Measurements from ENCODE around the gene TBL1X. TPM values are rescaled to one million over a fixed set of nuclear protein-coding genes. Genes with fewer than 3 reads are reported as not detected.

Gene TBL1X
- total and polyA plus RNA-seq, 2 experiments from 2014 or later, result 21.8 to 29.9 TPM

GRCh38 chrX:9562851-9563250 is 98.0 kb downstream of the TBL1X start:
- no peak for TF ChIP-seq CTCF (IDR thresholded peaks at IDR 0.05; ENCODE audit: low read depth, low read length)
- Histone ChIP-seq H3K4me1 (ENCODE audit: low read depth) (no peaks in the 10 kb centered on the region), H3K9me3 (ENCODE audit: low read depth) (no peaks in the 10 kb centered on the region), H3K36me3 (no peaks in the 10 kb centered on the region), H3K27me3 (no peaks in the 10 kb centered on the region), H3K4me3 (no peak overlapping the region), H3K27ac (no peak overlapping the region)
- peak; percentile 12 to 89 for DNase-seq (ENCODE audit: low read depth in 1 of 2, low spot score in 1 of 2)

- no peaks in the 10 kb centered on the region for H3K36me3 ChIP-seq
- H3K9me3 ChIP-seq (ENCODE audit: low read depth), result no peaks in the 10 kb centered on the region
- DNase-seq (ENCODE audit: low read depth in 1 of 2, low spot score in 1 of 2), result peak in 1 of 2 donors; percentile 82
- no peak for TF ChIP-seq CTCF (IDR thresholded peaks at IDR 0.05; ENCODE audit: low read depth, low read length)
- H3K4me1 ChIP-seq (ENCODE audit: low read depth), result no peaks in the 10 kb centered on the region
- no peak overlapping the region for H3K27ac ChIP-seq
- H3K27me3 ChIP-seq, result no peaks in the 10 kb centered on the region
- H3K4me3 ChIP-seq, result no peak overlapping the region
These were observed 101.3 kb downstream of the TBL1X start for GRCh38 chrX:9566150-9566621.

- H3K9me3 ChIP-seq (ENCODE audit: low read depth), result no peaks in the 10 kb centered on the region
- H3K4me1 ChIP-seq (ENCODE audit: low read depth), result no peaks in the 10 kb centered on the region
- no peak overlapping the region for H3K4me3 ChIP-seq
- H3K27ac ChIP-seq, result no peak overlapping the region
- H3K36me3 ChIP-seq, result no peaks in the 10 kb centered on the region
- TF ChIP-seq CTCF (IDR thresholded peaks at IDR 0.05; ENCODE audit: low read depth, low read length), result no peak
- peak in 1 of 2 donors; percentile 71 for DNase-seq (ENCODE audit: low read depth in 1 of 2, low spot score in 1 of 2)
- no peaks in the 10 kb centered on the region for H3K27me3 ChIP-seq
These were observed 105.0 kb downstream of the TBL1X start for GRCh38 chrX:9569876-9570301.

- no peaks in the 10 kb centered on the region for H3K27me3 ChIP-seq
- TF ChIP-seq CTCF (IDR thresholded peaks at IDR 0.05; ENCODE audit: low read depth, low read length), result no peak
- H3K4me1 ChIP-seq (ENCODE audit: low read depth), result no peaks in the 10 kb centered on the region
- no peaks in the 10 kb centered on the region for H3K36me3 ChIP-seq
- no peak for DNase-seq (ENCODE audit: low read depth in 1 of 2, low spot score in 1 of 2)
- no peaks in the 10 kb centered on the region for H3K9me3 ChIP-seq (ENCODE audit: low read depth)
- H3K4me3 ChIP-seq, result no peak overlapping the region
- no peak overlapping the region for H3K27ac ChIP-seq
These were observed 108.6 kb downstream of the TBL1X start for GRCh38 chrX:9573282-9574106.

GRCh38 chrX:9576059-9576458 is 111.2 kb downstream of the TBL1X start:
- no peaks in the 10 kb centered on the region for H3K9me3 ChIP-seq (ENCODE audit: low read depth)
- no peak for TF ChIP-seq CTCF (IDR thresholded peaks at IDR 0.05; ENCODE audit: low read depth, low read length)
- H3K27ac ChIP-seq, result no peak overlapping the region
- no peaks in the 10 kb centered on the region for H3K36me3 ChIP-seq
- DNase-seq (ENCODE audit: low read depth in 1 of 2, low spot score in 1 of 2), result no peak
- H3K4me1 ChIP-seq (ENCODE audit: low read depth), result no peaks in the 10 kb centered on the region
- H3K27me3 ChIP-seq, result no peaks in the 10 kb centered on the region
- H3K4me3 ChIP-seq, result no peak overlapping the region

Measured in cardiac muscle cell (in vitro differentiated cells and primary cell).